Measurements from ENCODE around the gene RAD1.

Gene RAD1

GRCh38 chr5:34919077-34919476 lies 3.8 kb upstream of the RAD1 start:
- in situ Hi-C loops (cut with HindIII; ENCODE audit: low pct_ligation_motif_present, low pct_unique_long_range_greater_than_20kb, low sequenced_read_pairs) = no loop called here
- no peak for DNase-seq

GRCh38 chr5:34918025-34918424 lies 2.7 kb upstream of the RAD1 start:
- in situ Hi-C loops (cut with HindIII; ENCODE audit: low pct_ligation_motif_present, low pct_unique_long_range_greater_than_20kb, low sequenced_read_pairs) = no loop called here
- no peak for DNase-seq

- no peak for DNase-seq
- in situ Hi-C loops (cut with HindIII; ENCODE audit: low pct_ligation_motif_present, low pct_unique_long_range_greater_than_20kb, low sequenced_read_pairs) = no loop called here
Measured at GRCh38 chr5:34916518-34916917, 1.2 kb upstream of the RAD1 start.

- DNase-seq = peak; percentile 13
- in situ Hi-C loops (cut with HindIII; ENCODE audit: low pct_ligation_motif_present, low pct_unique_long_range_greater_than_20kb, low sequenced_read_pairs) = no loop called here
Measured at GRCh38 chr5:34915856-34916192, 520 bp upstream of the RAD1 start.

GRCh38 chr5:34914671-34915138 lies 599 bp downstream of the RAD1 start:
- DNase-seq = peak; percentile 25
- in situ Hi-C loops (cut with HindIII; ENCODE audit: low pct_ligation_motif_present, low pct_unique_long_range_greater_than_20kb, low sequenced_read_pairs) = no loop called here

- in situ Hi-C loops (cut with HindIII; ENCODE audit: low pct_ligation_motif_present, low pct_unique_long_range_greater_than_20kb, low sequenced_read_pairs) = no loop called here
- DNase-seq = no peak
Measured at GRCh38 chr5:34913072-34913471, 2.2 kb downstream of the RAD1 start.

- in situ Hi-C loops (cut with HindIII; ENCODE audit: low pct_ligation_motif_present, low pct_unique_long_range_greater_than_20kb, low sequenced_read_pairs) = no loop called here
- DNase-seq = peak; percentile 25
Measured at GRCh38 chr5:34905564-34905963, 9.7 kb downstream of the RAD1 start.

GRCh38 chr5:34903260-34903659 lies 12.0 kb downstream of the RAD1 start:
- in situ Hi-C loops (cut with HindIII; ENCODE audit: low pct_ligation_motif_present, low pct_unique_long_range_greater_than_20kb, low sequenced_read_pairs) = no loop called here
- DNase-seq = no peak

GRCh38 chr5:34900652-34901051 lies 14.7 kb downstream of the RAD1 start:
- no peak for DNase-seq
- in situ Hi-C loops (cut with HindIII; ENCODE audit: low pct_ligation_motif_present, low pct_unique_long_range_greater_than_20kb, low sequenced_read_pairs) = no loop called here

- DNase-seq = no peak
- in situ Hi-C loops (cut with HindIII; ENCODE audit: low pct_ligation_motif_present, low pct_unique_long_range_greater_than_20kb, low sequenced_read_pairs) = no loop called here
Measured at GRCh38 chr5:34899066-34899465, 16.2 kb downstream of the RAD1 start.

- in situ Hi-C loops (cut with HindIII; ENCODE audit: low pct_ligation_motif_present, low pct_unique_long_range_greater_than_20kb, low sequenced_read_pairs) = no loop called here
- DNase-seq = peak; percentile 60
Measured at GRCh38 chr5:34898258-34898895, 16.9 kb downstream of the RAD1 start.

- in situ Hi-C loops (cut with HindIII; ENCODE audit: low pct_ligation_motif_present, low pct_unique_long_range_greater_than_20kb, low sequenced_read_pairs) = no loop called here
- no peak for DNase-seq
Measured at GRCh38 chr5:34897646-34898045, 17.7 kb downstream of the RAD1 start.

- in situ Hi-C loops (cut with HindIII; ENCODE audit: low pct_ligation_motif_present, low pct_unique_long_range_greater_than_20kb, low sequenced_read_pairs) = no loop called here
- no peak for DNase-seq
Measured at GRCh38 chr5:34895641-34896419, 19.5 kb downstream of the RAD1 start.

GRCh38 chr5:34894716-34895115 lies 20.6 kb downstream of the RAD1 start:
- in situ Hi-C loops (cut with HindIII; ENCODE audit: low pct_ligation_motif_present, low pct_unique_long_range_greater_than_20kb, low sequenced_read_pairs) = no loop called here
- no peak for DNase-seq

- in situ Hi-C loops (cut with HindIII; ENCODE audit: low pct_ligation_motif_present, low pct_unique_long_range_greater_than_20kb, low sequenced_read_pairs) = no loop called here
Measured at GRCh38 chr5:34892414-34892813, 22.9 kb downstream of the RAD1 start.

GRCh38 chr5:34891981-34892380 lies 23.3 kb downstream of the RAD1 start:
- in situ Hi-C loops (cut with HindIII; ENCODE audit: low pct_ligation_motif_present, low pct_unique_long_range_greater_than_20kb, low sequenced_read_pairs) = no loop called here
- DNase-seq = no peak

More at GRCh38 chr5:34892414-34892813, 22.9 kb downstream of the RAD1 start:
- DNase-seq = no peak

- DNase-seq = no peak
- in situ Hi-C loops (cut with HindIII; ENCODE audit: low pct_ligation_motif_present, low pct_unique_long_range_greater_than_20kb, low sequenced_read_pairs) = no loop called here
Measured at GRCh38 chr5:34889394-34889793, 25.9 kb downstream of the RAD1 start.

- DNase-seq = peak; percentile 42
- in situ Hi-C loops (cut with HindIII; ENCODE audit: low pct_ligation_motif_present, low pct_unique_long_range_greater_than_20kb, low sequenced_read_pairs) = no loop called here
Measured at GRCh38 chr5:34886392-34887119, 28.7 kb downstream of the RAD1 start.

- in situ Hi-C loops (cut with HindIII; ENCODE audit: low pct_ligation_motif_present, low pct_unique_long_range_greater_than_20kb, low sequenced_read_pairs) = no loop called here
- DNase-seq = no peak
Measured at GRCh38 chr5:34881246-34881645, 34.1 kb downstream of the RAD1 start.
